GM19035 (cell line): ENCODE results near the gene KIR3DL1.
"Not testable (repeated sequence)": the region's sequence is repeated elsewhere in the genome, so short reads cannot be mapped to it uniquely, and the experiment has no call there.

Experiments
- ATAC-seq: cut with Tn5 transposase; IDR thresholded peaks from one replicate; pipeline ENCODE4 v1.9.1; 2021; ENCODE audit not compliant: unreplicated experiment

KIR3DL1 gene

DNA sequence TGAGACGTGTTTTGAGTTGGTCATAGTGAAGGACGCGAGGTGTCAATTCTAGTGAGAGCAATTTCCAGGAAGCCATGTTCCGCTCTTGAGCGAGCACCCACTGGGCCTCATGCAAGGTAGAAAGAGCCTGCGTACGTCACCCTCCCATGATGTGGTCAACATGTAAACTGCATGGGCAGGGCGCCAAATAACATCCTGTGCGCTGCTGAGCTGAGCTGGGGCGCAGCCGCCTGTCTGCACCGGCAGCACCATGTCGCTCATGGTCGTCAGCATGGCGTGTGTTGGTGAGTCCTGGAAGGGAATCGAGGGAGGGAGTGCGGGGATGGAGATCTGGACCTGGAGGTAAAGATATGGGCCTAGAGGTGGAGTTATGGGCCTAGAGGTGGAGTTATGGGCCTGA is at the start of gene KIR3DL1:
KIR3DL1 (plus strand) TSS at position 218 of the 400 bp plus-strand sequence.
- not testable (repeated sequence) for ATAC-seq

DNA sequence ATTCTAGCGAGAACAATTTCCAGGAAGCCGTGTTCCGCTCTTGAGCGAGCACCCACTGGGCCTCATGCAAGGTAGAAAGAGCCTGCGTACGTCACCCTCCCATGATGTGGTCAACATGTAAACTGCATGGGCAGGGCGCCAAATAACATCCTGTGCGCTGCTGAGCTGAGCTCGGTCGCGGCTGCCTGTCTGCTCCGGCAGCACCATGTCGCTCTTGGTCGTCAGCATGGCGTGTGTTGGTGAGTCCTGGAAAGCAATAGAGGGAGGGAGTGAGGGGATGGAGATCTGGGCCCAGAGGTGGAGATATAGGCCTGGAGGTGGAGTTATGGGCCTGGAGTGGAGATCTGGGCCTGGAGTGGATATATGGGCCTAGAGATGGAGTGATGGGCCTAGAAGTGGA is 46.6 kb upstream of the KIR3DL1 start, which contains the start of gene KIR2DL1:
KIR2DL1 (plus strand) TSS at position 148 of the 400 bp plus-strand sequence; CDS start at position 206, 58 bp downstream.
- ATAC-seq, result not testable (repeated sequence)

DNA sequence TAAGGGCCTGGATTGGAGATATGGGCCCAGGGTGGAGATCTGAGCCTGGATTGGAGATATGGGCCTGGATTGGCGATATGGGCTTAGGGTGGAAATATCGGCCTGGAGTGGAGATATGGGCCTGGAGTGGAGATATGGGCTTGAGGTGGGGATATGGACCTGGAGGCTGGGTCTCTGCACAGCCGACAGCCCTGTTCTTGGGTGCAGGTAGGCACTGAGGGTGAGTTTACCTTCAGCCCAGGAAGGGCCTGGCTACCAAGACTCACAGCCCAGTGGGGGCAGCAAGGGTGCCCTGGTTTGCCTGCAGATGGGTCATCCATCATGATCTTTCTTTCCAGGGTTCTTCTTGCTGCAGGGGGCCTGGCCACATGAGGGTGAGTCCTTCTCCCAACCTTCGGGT is 45.8 kb upstream of the KIR3DL1 start:
- not testable (repeated sequence) for ATAC-seq

DNA sequence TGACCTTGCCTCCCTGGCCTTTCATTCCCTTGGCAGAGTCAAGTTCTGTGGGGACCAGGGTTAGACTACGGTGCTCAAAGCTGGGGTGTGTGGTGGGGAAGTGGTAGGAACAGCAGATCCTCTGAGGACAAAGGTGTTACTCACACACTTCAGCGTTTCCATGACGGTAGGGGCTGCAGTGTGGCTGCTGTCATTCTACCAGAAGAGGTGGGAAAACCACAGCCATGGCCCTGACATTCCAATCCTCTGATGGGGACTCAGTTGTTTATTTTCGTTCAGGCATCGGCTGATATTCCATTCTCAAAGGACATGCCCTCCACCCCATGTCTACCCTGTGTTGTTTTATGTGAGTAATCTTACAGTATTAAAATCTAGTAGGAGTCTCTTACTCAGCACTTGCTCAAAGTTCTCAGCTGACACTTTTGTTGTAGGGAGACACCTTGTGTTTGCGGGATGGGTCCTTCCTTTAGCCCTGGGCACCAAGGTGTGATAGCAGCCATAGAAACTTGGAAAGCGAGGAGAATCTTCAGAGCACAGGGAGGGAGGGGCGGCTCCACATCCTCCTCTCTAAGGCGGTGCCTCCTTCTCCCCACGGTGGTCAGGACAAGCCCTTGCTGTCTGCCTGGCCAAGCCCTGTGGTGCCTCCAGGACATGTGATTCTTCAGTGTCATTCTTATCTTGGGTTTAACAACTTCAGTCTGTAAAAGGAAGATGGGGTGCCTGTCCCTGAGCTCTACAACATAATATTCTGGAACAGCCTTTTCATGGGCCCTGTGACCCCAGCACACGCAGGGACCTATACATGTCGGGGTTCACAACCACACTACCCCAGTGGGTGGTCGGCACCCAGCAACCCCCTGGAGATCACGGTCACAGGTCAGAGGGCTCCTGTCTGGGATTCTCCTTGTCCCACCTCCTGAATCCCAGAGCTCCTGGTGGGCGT is 45.0 kb upstream of the KIR3DL1 start:
- ATAC-seq, result not testable (repeated sequence)

DNA sequence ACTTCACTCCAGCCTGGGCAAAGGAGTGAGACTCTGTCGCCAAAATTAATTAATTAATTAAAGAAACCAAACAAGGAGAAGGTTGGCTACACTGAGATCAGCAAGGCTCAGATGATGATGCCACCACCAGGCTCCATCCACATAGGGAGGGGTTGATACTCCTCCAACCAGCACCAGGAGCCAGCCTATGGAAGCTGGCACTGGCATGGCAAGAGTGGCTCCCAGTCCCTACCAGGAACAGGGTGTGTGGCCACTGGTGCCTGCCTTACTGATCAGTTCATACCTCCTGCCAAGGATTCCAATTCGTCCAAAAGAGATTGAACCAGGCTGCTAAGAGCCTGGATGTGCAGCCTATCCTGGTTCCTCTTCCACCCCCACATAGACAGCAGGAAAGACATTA is 43.6 kb upstream of the KIR3DL1 start:
- not testable (repeated sequence) for ATAC-seq

DNA sequence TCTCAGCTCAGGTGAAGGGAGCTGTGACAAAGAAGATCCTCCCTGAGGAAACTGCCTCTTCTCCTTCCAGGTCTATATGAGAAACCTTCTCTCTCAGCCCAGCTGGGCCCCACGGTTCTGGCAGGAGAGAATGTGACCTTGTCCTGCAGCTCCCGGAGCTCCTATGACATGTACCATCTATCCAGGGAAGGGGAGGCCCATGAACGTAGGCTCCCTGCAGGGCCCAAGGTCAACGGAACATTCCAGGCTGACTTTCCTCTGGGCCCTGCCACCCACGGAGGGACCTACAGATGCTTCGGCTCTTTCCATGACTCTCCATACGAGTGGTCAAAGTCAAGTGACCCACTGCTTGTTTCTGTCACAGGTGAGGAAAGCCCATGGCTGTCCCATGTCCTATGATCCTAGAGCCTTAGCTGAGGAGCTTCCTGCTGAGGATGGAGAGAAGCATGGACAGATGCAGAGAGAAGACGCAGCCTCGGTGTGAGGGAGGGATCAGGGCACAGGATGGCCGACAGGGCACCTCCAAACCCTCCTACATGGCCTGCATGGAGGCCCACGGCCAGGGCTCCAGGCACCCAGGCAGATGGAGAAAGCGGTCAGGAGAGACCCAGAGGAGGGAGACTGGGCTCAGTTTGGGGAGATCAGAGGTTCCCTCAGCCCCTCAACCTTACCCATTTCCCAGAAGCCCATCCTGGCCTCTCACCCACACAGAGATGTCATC is 41.0 kb upstream of the KIR3DL1 start:
- not testable (repeated sequence) for ATAC-seq

DNA sequence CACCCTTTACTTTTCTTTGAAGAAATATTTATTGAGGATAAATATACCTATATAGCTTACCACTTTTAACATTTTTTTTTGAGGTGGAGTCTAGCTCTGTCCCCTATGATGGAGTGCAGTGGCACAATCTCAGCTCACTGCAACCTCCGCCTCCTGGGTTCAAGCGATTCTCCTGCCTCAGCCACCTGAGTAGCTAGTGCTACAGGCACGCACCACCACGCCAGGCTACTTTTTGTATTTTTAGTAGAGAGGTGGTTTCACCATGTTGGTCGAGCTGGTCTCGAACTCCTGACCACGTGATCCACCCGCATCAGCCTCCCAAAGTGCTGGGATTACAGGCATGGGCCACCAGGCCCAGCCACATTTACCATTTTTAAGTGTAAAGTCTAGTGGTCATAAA is 40.4 kb upstream of the KIR3DL1 start:
- not testable (repeated sequence) for ATAC-seq

DNA sequence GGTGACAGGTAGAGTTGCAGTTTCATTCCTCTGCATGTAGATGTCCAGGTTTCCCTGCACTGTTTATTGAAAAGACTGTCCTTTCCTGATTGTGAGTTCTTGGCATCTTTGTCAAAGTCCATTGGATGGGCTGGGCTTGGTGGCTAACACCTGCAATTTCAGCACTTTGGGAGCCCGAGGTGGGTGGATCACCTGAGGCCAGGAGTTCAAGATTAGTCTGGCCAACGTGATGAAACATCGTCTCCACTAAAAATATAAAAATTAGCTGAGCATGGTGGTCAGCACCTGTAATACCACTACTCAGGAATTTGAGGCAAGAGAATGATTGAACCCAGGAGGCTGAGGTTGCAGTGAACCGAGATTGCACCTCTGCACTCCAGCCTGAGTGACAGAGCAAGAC is 38.4 kb upstream of the KIR3DL1 start:
- not testable (repeated sequence) for ATAC-seq

DNA sequence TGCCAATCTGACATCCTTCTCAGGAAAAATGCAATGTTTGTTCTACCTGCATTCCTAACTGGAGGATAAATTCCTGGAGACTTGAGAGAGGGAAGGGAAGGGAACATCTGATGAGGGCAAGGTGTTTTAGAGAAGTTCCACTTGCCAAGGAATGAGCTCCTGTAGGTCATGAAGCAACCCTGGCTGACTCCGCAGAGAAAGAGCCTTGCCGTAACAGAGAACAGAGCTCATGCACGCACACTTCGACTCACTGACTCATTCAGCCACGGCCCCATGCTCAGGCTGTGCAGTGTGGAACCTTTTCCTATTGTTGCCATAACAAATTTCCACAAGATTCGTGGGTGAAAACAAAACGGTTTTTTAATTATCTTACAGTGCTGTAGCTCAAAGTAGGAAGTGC is 37.4 kb upstream of the KIR3DL1 start:
- not testable (repeated sequence) for ATAC-seq

DNA sequence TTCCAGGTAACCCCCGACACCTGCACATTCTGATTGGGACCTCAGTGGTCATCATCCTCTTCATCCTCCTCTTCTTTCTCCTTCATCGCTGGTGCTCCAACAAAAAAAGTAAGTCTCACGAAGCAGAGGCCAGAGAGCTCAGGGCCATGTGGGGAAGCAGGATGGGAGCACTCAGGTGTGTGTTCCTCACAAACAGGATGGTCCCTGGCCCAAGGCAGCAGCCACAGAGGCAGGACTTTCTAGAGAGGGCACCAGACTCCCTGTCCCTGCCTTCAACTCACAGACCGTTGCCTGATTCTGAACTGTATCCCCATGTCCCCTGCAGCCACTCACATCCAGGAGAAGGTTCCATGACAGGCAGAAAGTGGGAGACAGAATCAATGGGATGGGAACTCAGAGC is 33.4 kb upstream of the KIR3DL1 start:
- not testable (repeated sequence) for ATAC-seq

DNA sequence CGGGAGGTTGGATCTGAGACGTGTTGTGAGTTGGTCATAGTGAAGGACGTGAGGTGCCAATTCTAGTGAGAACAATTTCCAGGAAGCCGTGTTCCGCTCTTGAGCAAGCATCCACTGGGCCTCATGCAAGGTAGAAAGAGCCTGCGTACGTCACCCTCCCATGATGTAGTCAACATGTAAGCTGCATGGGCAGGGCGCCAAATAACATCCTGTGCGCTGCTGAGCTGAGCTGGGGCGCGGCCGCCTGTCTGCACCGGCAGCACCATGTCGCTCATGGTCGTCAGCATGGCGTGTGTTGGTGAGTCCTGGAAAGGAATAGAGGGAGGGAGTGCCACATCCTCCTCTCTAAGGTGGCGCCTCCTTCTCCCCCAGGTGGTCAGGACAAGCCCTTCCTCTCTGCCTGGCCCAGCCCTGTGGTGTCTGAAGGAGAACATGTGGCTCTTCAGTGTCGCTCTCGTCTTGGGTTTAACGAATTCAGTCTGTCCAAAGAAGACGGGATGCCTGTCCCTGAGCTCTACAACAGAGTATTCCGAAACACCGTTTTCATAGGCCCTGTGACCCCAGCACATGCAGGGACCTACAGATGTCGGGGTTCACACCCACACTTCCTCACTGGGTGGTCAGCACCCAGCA is 30.1 kb upstream of the KIR3DL1 start:
- not testable (repeated sequence) for ATAC-seq

DNA sequence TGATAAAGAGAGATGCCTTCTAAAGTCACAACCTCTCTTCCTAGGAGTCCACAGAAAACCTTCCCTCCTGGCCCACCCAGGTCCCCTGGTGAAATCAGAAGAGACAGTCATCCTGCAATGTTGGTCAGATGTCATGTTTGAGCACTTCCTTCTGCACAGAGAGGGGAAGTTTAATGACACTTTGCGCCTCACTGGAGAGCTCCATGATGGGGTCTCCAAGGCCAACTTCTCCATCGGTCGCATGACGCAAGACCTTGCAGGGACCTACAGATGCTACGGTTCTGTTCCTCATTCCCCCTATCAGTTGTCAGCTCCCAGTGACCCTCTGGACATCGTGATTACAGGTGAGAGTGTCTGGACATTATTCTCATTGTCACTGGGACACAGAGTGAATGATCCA is 28.1 kb upstream of the KIR3DL1 start:
- not testable (repeated sequence) for ATAC-seq

DNA sequence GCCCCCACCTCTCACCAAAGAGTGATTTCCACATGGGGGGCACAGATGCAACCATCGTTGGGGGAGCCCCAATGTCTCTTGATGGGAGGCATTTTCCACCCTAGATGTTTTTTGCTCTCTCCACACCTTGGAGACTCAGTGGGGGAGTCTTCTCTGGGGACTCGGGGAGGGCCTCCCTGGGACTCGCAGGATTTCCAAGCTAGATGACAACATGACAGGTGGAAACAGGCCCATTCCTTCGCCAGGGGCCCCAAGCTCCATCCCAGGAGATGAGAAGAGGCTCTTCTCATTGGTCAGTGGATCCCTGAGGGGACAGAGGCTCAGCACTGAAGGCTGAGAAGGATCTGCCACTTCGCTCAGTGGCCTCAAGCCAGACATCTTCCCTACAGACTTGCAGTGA is 25.6 kb upstream of the KIR3DL1 start:
- ATAC-seq, result no peak

DNA sequence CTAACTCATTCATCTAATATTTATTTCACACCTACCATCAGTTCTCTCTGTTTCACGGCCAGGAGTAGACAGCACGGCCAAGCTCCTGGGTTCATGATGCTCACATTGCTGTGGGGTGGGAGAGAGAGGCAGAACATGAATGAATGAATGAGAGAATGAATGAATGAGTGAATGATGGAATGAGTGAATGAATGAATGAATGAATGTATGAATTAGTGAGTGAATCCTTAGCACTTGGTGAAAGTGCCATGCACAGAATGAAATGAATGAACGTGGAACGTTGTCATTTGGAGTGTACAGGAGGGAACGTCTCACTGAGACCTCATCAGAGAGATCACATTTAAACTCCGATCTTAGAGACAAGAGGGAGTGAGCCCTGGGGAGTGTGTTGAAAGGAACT is 24.8 kb upstream of the KIR3DL1 start:
- no peak for ATAC-seq

DNA sequence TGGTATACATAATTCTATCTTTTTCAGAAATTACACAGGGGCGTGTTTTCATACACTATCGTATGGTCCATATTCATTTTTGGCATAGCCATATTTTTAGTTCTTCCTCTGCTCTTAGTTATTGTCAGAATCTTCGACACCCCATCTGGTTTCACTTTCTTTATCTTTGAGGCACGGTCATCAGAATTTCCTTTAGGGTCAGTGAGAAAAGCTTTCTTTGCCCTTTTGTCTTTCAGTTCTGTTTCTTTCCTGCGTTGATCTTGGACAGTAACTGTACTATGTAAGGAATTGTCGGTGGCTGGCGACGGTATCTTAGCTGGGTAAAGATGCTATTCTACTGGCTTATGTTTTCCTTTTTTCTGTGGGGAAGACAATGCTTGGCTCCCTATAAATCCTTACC is 23.5 kb upstream of the KIR3DL1 start:
- no peak for ATAC-seq

DNA sequence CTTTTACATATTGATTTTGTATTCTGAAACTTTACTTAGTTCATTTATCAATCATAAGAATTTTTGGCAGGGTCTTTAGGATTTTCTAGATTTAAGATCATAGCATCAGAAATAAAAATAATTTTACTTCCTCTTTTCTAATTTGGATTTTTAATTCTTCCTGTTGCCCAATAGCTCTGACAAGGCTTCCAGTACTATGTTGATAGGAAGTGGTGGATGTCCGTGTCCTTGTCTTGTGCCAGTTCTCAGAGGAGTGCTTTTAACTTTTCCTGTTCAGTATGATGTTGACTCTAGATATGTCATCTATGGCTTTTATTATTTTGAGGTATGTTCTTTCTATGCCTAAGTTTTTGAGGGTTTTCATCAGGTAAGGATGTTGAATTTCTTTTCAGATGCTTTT is 20.5 kb upstream of the KIR3DL1 start:
- no peak for ATAC-seq

DNA sequence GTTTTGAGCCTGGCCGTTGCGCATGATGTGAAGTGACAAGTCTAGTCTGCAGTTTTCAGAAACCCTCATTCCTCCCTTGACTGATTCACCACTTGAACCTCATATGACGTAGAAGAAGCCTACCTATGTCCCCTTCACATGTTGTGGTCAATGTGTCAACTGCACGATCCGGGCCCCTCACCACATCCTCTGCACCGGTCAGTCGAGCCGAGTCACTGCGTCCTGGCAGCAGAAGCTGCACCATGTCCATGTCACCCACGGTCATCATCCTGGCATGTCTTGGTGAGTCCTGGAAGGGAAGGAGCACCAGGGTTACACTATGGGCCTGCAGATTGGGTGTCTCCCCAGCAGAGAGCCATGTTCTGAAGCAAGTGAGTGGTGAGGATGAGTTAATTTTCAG is 12.9 kb upstream of the KIR3DL1 start, which contains the start of gene KIR2DL4:
KIR2DL4 (plus strand) TSS at position 201 of the 400 bp plus-strand sequence; CDS start at position 243, 42 bp downstream.
- no peak for ATAC-seq

DNA sequence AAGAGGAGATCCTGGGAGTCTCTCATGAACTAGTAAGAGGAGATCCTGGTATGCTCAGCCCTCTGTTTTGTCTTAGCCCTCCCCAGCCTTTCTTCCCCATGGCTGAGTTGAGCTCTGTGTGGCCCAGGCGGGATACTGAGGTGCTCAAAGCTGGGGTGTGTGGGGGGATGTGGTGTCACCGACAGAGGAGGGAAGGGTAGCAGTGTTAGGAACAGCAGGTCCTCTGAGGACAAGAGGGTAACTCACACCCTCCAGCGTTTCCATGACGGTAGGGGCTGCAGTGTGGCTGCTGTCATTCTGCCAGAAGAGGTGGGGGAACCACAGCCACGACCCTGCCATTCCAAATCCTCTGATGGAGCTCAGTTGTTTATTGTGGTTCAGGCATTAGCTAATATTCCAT is 12.2 kb upstream of the KIR3DL1 start:
- ATAC-seq, result no peak

DNA sequence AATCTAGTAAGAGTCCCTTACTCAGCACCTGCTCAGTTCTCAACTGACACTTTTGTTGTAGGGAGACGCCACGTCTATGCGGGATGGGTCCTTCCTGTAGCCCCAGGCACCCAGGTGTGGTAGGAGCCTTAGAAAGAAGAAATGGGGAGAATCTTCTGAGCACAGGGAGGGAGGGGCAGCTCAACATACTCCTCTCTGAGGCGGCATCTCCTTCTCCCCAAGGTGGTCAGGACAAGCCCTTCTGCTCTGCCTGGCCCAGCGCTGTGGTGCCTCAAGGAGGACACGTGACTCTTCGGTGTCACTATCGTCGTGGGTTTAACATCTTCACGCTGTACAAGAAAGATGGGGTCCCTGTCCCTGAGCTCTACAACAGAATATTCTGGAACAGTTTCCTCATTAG is 11.7 kb upstream of the KIR3DL1 start:
- no peak for ATAC-seq

DNA sequence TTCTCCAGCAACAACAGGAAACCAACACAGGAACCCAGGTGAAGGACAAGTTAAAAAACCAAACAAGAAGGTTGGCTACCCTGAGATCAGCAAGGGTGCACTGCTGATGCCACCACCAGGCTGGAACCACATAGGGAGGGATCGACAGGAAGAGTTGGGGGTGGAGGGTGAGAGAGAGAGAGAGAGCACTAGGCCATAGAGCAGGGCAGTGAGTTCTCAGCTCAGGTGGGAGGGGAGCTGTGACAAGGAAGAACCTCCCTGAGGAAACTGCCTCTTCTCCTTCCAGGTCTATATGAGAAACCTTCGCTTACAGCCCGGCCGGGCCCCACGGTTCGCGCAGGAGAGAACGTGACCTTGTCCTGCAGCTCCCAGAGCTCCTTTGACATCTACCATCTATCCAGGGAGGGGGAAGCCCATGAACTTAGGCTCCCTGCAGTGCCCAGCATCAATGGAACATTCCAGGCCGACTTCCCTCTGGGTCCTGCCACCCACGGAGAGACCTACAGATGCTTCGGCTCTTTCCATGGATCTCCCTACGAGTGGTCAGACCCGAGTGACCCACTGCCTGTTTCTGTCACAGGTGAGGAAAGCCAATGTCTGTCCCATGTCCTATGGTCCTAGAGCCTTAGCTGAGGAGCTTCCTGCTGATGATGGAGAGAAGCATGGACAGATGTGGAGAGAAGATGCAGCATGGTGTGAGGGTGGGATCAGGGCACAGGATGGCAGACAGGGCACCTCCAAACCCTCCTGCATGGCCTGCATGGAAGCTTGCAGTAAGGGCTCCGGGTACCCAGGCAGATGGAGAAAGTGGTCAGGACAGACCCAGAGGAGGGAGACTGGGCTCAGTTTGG is 10.4 kb upstream of the KIR3DL1 start:
- no peak for ATAC-seq
